GM23248 (cell line): ENCODE data around the gene NKAIN2.

Experiments used
- EZH2 ChIP-seq: fragments of 200-600 bp; sonication (generic); IDR thresholded peaks from 2 replicates; pipeline ENCODE4 v1.6.1; 2018; ENCODE audit warnings: antibody characterized with exemption, mild to moderate bottlenecking; ENCODE audit not compliant: insufficient read depth, poor library complexity, severe bottlenecking
- EZH2phosphoT487 ChIP-seq: fragments of 200-600 bp; sonication (generic); IDR thresholded peaks from 2 replicates; pipeline ENCODE4 v1.6.1; 2018; ENCODE audit warnings: antibody characterized with exemption, moderate library complexity, mild to moderate bottlenecking, low read depth; ENCODE audit not compliant: insufficient read depth

- no peak for TF ChIP-seq EZH2
- TF ChIP-seq EZH2phosphoT487: no peak
Observed at GRCh38 chr6:123805921-123806320, 2.3 kb downstream of the NKAIN2 start.
